Mucosa of rectum (tissue), 2 donors: ENCODE measurements around the gene RPL26.

Source experiments
- H3K27ac ChIP-seq, 2 donors: one replicate each; pipeline ENCODE4 v1.7.0; 2013; ENCODE audit warnings: inconsistent platforms in 2 of 2, low read depth in 2 of 2, low read length in 2 of 2
- H3K27me3 ChIP-seq, 2 donors: one replicate each; pipeline ENCODE4 v1.7.0; 2013; ENCODE audit warnings: low read length in 2 of 2; ENCODE audit not compliant: control insufficient read depth in 2 of 2, insufficient read depth in 2 of 2
- H3K36me3 ChIP-seq, 2 donors: one replicate each; pipeline ENCODE4 v1.7.0; 2013; ENCODE audit warnings: low read length in 2 of 2; ENCODE audit not compliant: control insufficient read depth in 2 of 2, insufficient read depth in 2 of 2
- H3K4me1 ChIP-seq, 2 donors: one replicate each; pipeline ENCODE4 v1.7.0; 2013; ENCODE audit warnings: low read length in 2 of 2, mild to moderate bottlenecking in 1 of 2; ENCODE audit not compliant: control insufficient read depth in 2 of 2, insufficient read depth in 2 of 2
- H3K4me3 ChIP-seq, 2 donors: one replicate each; pipeline ENCODE4 v1.7.0; 2013; ENCODE audit warnings: low read length in 2 of 2
- H3K9ac ChIP-seq, 2 donors: one replicate each; pipeline ENCODE4 v1.7.0; 2013; ENCODE audit warnings: low read length in 2 of 2, low read depth in 1 of 2, mild to moderate bottlenecking in 1 of 2
- H3K9me3 ChIP-seq, 2 donors: one replicate each; pipeline ENCODE4 v1.7.0; 2013; ENCODE audit warnings: low read length in 2 of 2; ENCODE audit not compliant: control insufficient read depth in 2 of 2
- donor health status: healthy.
- donor health status: Normal muscosa, but diverticular disease.

Gene RPL26

DNA sequence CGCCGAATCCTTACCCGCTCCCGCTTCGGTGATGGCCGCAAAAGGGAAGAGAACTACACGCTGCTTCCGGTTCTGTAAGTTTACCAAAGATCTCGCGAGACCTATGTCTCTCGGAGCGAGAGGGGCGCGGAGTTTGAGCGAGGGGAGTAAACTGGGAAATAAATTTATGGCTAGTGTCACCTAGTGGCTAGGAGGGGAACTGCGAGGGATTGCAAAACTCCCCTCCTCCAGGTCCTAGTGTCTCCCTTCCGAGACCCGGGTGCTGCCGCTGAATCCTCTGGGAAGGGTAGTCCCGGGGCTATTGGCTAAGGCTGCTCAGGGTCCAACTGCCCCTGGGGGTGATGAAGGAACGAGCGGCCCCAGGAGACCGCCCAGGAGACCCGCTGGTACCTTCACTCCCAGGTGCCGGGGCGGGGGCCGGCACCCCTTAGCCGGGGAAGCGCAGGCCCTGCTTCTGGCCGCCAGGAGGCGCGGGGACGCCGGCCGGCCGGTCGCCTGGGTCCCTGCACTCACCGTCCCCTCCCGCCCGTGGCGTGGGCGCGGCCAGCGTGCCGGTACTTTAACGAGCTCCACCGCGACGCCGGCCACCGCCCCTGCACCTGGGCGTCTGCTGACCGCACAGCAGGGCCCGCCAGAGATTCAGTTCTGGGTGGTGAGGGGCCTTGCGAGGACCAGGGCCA is at the start of gene RPL26:
RPL26 (minus strand) TSS at position 51 of the 680 bp plus-strand sequence. CDS start 883 bp downstream, outside the sequence.
- Histone ChIP-seq H3K27ac (peak within 1 kb of the TSS; percentile 94 to 95), H3K9ac (peak within 1 kb of the TSS; percentile 91 to 93), H3K36me3 (peaks cover 27 to 28% of the 10 kb centered on the region in 2 donors), H3K4me1 (peaks cover 16 to 21% of the 10 kb centered on the region in 2 donors), H3K9me3 (no peaks in the 10 kb centered on the region), H3K27me3 (no peaks in the 10 kb centered on the region), H3K4me3 (peak within 1 kb of the TSS; percentile 83 to 96)

DNA sequence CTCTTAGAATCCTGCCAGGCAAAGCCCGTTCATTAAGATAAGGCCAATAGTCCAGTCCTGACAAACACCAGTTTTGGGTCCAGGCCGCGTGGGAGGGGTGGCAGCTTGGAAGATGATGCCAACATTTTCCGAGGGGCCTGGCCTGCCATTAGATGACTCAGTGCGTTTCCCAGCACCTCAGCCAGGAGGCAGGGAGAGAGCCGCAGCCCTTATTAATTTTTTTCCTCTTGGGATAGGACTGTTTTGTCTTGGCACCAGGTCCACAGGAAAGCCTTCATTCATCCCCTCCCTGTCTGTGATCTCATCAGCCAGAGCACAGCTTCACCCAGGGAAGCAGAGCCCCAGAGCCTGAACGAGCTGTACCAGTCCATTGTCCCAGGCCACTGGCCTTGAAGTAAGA is 48.0 kb upstream of the RPL26 start:
- H3K27ac ChIP-seq: no peak overlapping the region

DNA sequence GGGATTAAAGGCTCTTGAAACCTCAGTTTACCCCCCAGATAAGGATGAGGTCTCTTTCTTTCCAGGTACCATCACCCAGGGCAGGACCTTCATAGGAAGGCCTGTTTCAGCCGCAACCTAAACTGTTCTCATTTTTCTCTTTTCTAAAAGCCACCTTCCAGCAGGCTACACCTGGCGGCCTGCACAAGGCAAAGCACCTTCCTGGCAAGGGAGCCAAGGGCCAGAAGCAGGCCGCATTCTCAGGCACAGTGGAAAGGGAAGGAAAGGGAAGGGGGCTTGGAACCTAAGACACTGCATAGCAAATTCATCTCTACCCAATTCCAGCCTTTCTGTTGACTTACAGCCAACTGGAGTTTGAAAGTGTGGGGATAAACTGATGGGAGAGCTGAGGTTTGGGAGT is 43.8 kb upstream of the RPL26 start:
- no peaks in the 10 kb centered on the region for H3K27me3 ChIP-seq
- no peaks in the 10 kb centered on the region for H3K36me3 ChIP-seq
- H3K4me1 ChIP-seq: peaks cover 3 to 4% of the 10 kb centered on the region in 2 donors
- no peak overlapping the region for H3K4me3 ChIP-seq
- no peak overlapping the region for H3K9ac ChIP-seq
- no peaks in the 10 kb centered on the region for H3K9me3 ChIP-seq
- peak overlapping the region in 1 of 2 donors; percentile 68 for H3K27ac ChIP-seq

More for the DNA sequence above, 48.0 kb upstream of the RPL26 start:
- no peaks in the 10 kb centered on the region for H3K27me3 ChIP-seq
- H3K4me3 ChIP-seq: no peak overlapping the region
- no peaks in the 10 kb centered on the region for H3K36me3 ChIP-seq
- H3K4me1 ChIP-seq: peaks cover 0 to 6% of the 10 kb centered on the region in 2 donors
- no peak overlapping the region for H3K9ac ChIP-seq
- no peaks in the 10 kb centered on the region for H3K9me3 ChIP-seq

DNA sequence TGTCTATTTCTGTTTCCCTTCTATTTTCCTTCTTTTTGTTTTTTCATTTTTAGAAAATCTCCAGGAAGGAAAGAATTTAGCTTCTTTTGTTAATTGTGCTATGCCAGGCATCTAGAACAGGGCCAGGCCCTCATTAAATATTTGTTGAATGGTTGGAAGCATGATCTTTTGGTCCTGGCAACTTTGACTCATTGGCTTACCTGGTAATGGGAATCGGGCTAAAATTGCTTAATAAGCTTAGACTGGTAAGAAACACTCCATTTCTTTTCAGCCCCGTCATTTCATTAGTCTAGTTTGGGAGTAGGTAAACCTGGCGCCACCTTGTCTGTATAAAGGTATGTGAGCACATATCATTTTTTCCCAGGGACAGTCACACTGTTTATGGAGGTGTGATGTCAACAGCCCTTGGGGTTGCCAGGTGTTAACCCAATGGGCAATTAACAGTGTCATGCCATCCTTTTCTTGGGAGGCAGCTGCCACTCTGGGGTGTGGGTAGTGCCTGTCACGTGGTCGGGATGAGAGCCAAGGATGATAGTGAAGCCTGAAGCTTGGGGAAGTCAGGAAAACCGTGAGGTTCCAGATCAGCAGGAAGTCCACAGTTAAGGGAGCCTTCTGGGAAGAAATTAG is 43.2 kb upstream of the RPL26 start:
- Histone ChIP-seq H3K9ac (no peak overlapping the region), H3K36me3 (no peaks in the 10 kb centered on the region), H3K27ac (peak overlapping the region; percentile 48 to 68), H3K4me3 (no peak overlapping the region), H3K27me3 (no peaks in the 10 kb centered on the region), H3K9me3 (no peaks in the 10 kb centered on the region), H3K4me1 (peaks cover 3 to 4% of the 10 kb centered on the region in 2 donors)

DNA sequence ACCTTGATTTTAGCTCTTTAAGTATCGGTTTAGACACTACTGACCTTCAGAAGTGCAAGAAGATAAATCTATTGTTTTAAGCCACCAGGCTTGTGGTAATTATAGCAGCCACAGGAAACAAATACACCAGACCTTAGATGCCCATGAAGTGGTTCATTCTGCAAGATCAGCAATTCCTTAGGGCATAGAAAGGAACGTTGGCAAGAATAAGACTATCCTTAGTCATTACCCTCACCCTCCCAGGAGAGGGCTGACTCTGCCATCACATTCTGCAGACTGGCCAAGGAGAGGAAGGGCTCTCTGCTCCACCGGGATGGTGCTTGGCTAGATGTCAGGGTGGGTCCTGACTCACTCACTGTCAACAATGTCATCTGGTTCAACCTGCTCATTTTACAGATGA is 38.6 kb upstream of the RPL26 start:
- no peaks in the 10 kb centered on the region for H3K27me3 ChIP-seq
- no peak overlapping the region for H3K27ac ChIP-seq
- no peaks in the 10 kb centered on the region for H3K9me3 ChIP-seq
- no peak overlapping the region for H3K9ac ChIP-seq
- H3K4me1 ChIP-seq: peaks cover 3 to 5% of the 10 kb centered on the region in 2 donors
- no peak overlapping the region for H3K4me3 ChIP-seq
- H3K36me3 ChIP-seq: no peaks in the 10 kb centered on the region

DNA sequence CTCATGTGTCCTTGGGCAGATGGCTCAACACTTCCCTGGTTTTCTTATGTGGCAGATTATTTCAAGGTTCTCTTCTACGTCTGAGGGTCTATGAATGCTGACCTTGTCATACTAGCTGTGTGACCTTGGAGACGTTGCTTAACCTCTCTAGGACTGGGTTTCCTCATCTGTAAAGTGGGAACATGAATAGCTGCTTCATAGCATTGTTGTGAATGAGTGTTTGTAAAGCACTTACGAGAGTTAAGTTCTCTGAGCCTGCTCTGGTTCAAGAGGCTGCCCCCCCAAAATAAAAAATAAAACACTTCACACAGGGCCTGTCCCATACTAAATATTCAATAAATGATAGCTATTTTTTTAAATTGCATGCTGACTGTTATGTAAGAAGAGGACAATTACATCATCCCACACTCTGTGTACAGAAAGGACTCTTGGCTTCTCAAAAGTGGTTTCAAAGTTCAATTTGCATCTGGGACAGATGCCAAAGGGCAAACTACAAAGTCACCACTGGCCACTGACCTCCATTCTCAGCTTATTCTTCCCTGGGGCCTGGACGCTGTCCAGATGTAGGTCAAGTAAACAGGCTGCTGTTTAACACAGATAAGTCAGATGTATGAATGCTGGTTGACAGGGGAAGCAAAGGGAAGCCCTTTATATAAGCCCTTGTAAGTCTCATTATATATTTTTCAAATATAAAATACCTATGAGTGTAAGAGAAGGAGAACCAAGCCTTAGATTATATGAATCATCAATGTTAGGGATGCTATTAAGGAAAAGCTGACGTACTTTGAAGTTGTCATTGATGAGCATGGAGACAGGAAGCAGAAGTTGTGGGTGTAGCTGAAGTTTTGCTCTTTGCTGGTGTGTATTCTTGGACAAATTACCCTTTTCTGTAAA is 37.3 kb upstream of the RPL26 start:
- no peak overlapping the region for H3K9ac ChIP-seq
- H3K27ac ChIP-seq: peak overlapping the region; percentile 56 to 59
- peak overlapping the region in 1 of 2 donors; percentile 6 for H3K4me3 ChIP-seq
- no peaks in the 10 kb centered on the region for H3K9me3 ChIP-seq
- peaks cover 0 to 4% of the 10 kb centered on the region in 2 donors for H3K4me1 ChIP-seq
- H3K36me3 ChIP-seq: no peaks in the 10 kb centered on the region
- H3K27me3 ChIP-seq: no peaks in the 10 kb centered on the region

DNA sequence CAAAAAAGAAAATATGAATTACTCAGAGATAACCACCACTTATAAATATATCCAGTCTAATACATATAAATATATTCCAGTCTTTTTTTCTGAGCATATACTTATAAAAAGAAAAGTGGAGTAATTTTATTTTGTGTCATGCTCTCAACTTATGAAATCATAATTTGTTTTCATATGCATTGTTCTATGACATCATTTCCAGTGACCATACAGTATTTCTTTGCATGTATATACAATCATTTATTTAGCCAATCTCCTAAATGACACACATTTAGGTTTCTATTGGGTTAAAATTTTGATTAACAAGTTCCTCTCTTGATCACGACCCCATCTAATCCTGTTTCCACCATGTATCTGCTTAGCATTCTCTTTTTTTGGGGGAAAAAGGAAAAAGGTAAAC is 36.3 kb upstream of the RPL26 start:
- no peaks in the 10 kb centered on the region for H3K36me3 ChIP-seq
- no peak overlapping the region for H3K9ac ChIP-seq
- no peaks in the 10 kb centered on the region for H3K9me3 ChIP-seq
- H3K4me1 ChIP-seq: peaks cover 0 to 4% of the 10 kb centered on the region in 2 donors
- no peak overlapping the region for H3K27ac ChIP-seq
- no peak overlapping the region for H3K4me3 ChIP-seq
- H3K27me3 ChIP-seq: no peaks in the 10 kb centered on the region

DNA sequence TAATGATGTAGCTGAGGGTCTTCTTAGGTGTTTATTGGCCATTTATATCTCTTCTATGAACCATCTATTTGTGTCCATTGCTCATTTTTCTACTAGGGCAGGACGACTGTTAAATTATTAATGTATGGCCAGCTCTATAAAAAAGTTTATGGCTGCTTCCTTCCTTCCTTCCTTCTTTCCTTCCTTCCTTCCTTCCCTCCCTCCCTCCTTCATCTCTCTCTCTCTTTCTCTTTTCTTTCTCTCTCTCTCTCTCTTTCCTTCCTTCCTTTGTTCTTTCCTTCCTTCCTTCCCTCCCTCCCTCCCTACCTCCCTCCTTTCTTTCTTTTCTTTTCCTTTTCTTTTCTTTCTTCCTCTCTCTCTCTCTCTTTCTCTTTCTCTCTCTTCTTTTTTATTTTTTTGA is 35.5 kb upstream of the RPL26 start:
- H3K36me3 ChIP-seq: no peaks in the 10 kb centered on the region
- no peaks in the 10 kb centered on the region for H3K27me3 ChIP-seq
- no peak overlapping the region for H3K27ac ChIP-seq
- no peaks in the 10 kb centered on the region for H3K9me3 ChIP-seq
- H3K9ac ChIP-seq: no peak overlapping the region
- no peak overlapping the region for H3K4me3 ChIP-seq
- peaks cover 0 to 4% of the 10 kb centered on the region in 2 donors for H3K4me1 ChIP-seq

DNA sequence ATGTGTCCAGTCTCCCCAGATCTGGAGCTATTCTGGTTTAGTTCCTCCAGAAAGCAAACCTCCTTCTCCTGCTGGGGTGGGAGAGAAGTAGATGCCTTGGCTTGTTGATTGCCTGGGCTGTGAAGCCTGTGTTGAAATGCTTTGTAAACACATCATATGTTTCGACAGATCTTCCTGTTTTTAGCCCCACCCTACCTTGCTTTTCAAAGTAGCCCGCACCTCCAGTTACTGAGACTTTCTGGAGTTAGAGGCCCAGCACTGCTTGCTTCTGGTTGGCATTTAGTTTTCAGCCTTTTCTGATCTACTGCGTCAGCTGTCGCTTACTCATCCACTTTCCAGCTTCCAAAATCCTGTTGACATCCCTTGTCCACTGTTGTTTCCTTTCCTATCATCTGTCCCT is 34.8 kb upstream of the RPL26 start:
- Histone ChIP-seq H3K4me3 (no peak overlapping the region), H3K36me3 (no peaks in the 10 kb centered on the region), H3K27me3 (no peaks in the 10 kb centered on the region), H3K9me3 (no peaks in the 10 kb centered on the region), H3K27ac (peak overlapping the region in 1 of 2 donors; percentile 5), H3K4me1 (peaks cover 0 to 4% of the 10 kb centered on the region in 2 donors), H3K9ac (no peak overlapping the region)

DNA sequence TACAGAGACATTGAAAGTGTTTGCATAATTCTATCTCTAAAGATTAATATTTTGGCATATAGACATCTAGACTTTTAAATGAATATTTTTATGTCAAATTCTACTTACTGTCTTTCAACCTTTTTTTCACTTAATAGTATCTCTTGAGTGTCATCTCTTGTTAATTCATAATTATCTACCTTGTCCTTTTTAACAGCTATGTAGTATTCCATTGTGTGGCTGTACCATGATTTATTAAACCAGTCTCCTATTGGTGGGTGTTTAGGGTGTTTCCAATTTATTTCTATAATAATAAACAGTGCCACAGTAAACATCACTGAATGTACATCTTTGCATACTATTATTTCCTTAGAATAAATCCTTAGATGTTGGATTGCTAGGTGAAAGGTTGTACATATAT is 30.9 kb upstream of the RPL26 start:
- H3K27ac ChIP-seq: no peak overlapping the region
- no peaks in the 10 kb centered on the region for H3K27me3 ChIP-seq
- no peak overlapping the region for H3K9ac ChIP-seq
- H3K36me3 ChIP-seq: no peaks in the 10 kb centered on the region
- no peaks in the 10 kb centered on the region for H3K4me1 ChIP-seq
- no peak overlapping the region for H3K4me3 ChIP-seq
- no peaks in the 10 kb centered on the region for H3K9me3 ChIP-seq
